ENCODE data around the gene KRTAP4-7.
"Not testable (repeated sequence)": the region's sequence is repeated elsewhere in the genome, so short reads cannot be mapped to it uniquely, and the experiment has no call there.

- TF ChIP-seq POLR2A, CTCF (IDR thresholded peaks at IDR 0.05): not testable (repeated sequence)
Measured at GRCh38 chr17:41088760-41089352, 4.9 kb downstream of the KRTAP4-7 start.
